Thyroid gland (tissue), 4 donors: Measurements from ENCODE around the gene COQ4.

Experiments
- POLR2A ChIP-seq, 2 donors: fragments of 450-650 bp; IDR thresholded peaks; one replicate each; pipeline ENCODE4 v1.6.1; 2017; ENCODE audit warnings: antibody characterized with exemption in 2 of 2, mild to moderate bottlenecking in 2 of 2, moderate library complexity in 1 of 2
- TF ChIP-seq, protein P1 (sequence below), 6 experiments: fragments of 200-600 bp in 3 of 6; fragments of 450-650 bp in 3 of 6; sonication (generic) in 3 of 6; IDR thresholded peaks; one replicate each; pipeline ENCODE4 v1.5.1; 2016 to 2019; ENCODE audit warnings: antibody characterized with exemption in 6 of 6, mild to moderate bottlenecking in 2 of 6, inconsistent platforms in 1 of 6, moderate library complexity in 1 of 6

DNA sequence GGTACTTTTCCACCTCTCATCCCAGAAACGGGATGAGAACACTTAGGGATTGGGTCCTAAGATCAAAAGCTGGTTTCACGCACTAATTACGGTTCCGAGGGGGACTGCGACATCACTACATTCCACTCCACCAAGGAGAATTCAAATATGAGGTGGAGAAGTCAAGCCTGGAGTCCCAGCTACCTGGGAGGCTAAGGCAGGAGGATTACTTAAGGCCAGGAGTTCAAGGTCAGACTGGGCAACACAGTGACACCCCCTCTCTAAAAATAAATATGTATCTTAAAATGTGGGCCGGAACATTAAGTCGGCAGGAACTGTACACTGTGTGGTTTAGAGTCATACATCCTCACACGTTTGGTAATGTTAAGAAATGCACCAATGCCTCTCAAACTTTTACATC is 48.4 kb upstream of the COQ4 start:
- TF ChIP-seq, protein P1, sequence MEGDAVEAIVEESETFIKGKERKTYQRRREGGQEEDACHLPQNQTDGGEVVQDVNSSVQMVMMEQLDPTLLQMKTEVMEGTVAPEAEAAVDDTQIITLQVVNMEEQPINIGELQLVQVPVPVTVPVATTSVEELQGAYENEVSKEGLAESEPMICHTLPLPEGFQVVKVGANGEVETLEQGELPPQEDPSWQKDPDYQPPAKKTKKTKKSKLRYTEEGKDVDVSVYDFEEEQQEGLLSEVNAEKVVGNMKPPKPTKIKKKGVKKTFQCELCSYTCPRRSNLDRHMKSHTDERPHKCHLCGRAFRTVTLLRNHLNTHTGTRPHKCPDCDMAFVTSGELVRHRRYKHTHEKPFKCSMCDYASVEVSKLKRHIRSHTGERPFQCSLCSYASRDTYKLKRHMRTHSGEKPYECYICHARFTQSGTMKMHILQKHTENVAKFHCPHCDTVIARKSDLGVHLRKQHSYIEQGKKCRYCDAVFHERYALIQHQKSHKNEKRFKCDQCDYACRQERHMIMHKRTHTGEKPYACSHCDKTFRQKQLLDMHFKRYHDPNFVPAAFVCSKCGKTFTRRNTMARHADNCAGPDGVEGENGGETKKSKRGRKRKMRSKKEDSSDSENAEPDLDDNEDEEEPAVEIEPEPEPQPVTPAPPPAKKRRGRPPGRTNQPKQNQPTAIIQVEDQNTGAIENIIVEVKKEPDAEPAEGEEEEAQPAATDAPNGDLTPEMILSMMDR (IDR thresholded peaks at IDR 0.05), result no peak
- TF ChIP-seq POLR2A (IDR thresholded peaks at IDR 0.05), result no peak
